ENCODE results near the gene NUTM1. TPM values are rescaled to one million over a fixed set of nuclear protein-coding genes. Genes with fewer than 3 reads are reported as not detected.
"Not testable (repeated sequence)": the region's sequence is repeated elsewhere in the genome, so short reads cannot be mapped to it uniquely, and the experiment has no call there.

Gene NUTM1
- polyA plus RNA-seq, 3 donors = not detected

GRCh38 chr15:34336231-34336990, 6.7 kb upstream of the NUTM1 start:
- no peak overlapping the region for H3K27ac ChIP-seq (ENCODE audit: low read depth, low read length)
- WGBS, 3 donors = 77 to 79% (median 77%) methylated on average over 16 of the region's 16 CpGs

GRCh38 chr15:34336991-34337556, 6.0 kb upstream of the NUTM1 start:
- 1 to 2% (median 2%) methylated on average over 25 to 26 of the region's 26 CpGs for WGBS, 3 donors
- H3K27ac ChIP-seq (ENCODE audit: low read depth, low read length) = peak overlapping the region; percentile 47

- H3K27ac ChIP-seq (ENCODE audit: low read depth, low read length) = peak within 1 kb of the TSS; percentile 47
- 0 to 1% (median 1%) methylated on average over 72 to 78 of the region's 78 CpGs for WGBS, 3 donors
Measured at GRCh38 chr15:34337557-34338306, 5.4 kb upstream of the NUTM1 start, which contains the start of gene SLC12A6. TSS of gene SLC12A6 (minus strand) at chr15:34337781. CDS start at chr15:34336680, 1,101 bp downstream.

- 71 to 82% (median 77%) methylated on average over 16 of the region's 16 CpGs for WGBS, 3 donors
- H3K27ac ChIP-seq (ENCODE audit: low read depth, low read length) = no peak overlapping the region
Measured at GRCh38 chr15:34338347-34338746, 4.8 kb upstream of the NUTM1 start.

- no peak overlapping the region for H3K27ac ChIP-seq (ENCODE audit: low read depth, low read length)
- WGBS, 3 donors = 95 to 99% (median 95%) methylated on average over 3 of the region's 3 CpGs
Measured at GRCh38 chr15:34339946-34340345, 3.2 kb upstream of the NUTM1 start.

- 87 to 94% (median 90%) methylated on average over 15 of the region's 15 CpGs for whole genome bisulfite sequencing, 3 donors
- H3K27ac ChIP-seq (ENCODE audit: low read depth, low read length) = no peak overlapping the region
Measured at GRCh38 chr15:34341381-34342212, 1.5 kb upstream of the NUTM1 start.

GRCh38 chr15:34342213-34342736, 840 bp upstream of the NUTM1 start:
- H3K27ac ChIP-seq (ENCODE audit: low read depth, low read length) = not testable (repeated sequence)
- 37 to 41% (median 38%) methylated on average over 26 of the region's 26 CpGs for whole genome bisulfite sequencing, 3 donors

- 76 to 80% (median 77%) methylated on average over 13 of the region's 13 CpGs for WGBS, 3 donors
- no peak overlapping the region for H3K27ac ChIP-seq (ENCODE audit: low read depth, low read length)
Measured at GRCh38 chr15:34347951-34348638, 5.0 kb downstream of the NUTM1 start.

- WGBS, 3 donors = 48 to 74% (median 67%) methylated on average over 1 of the region's 1 CpG
- no peak overlapping the region for H3K27ac ChIP-seq (ENCODE audit: low read depth, low read length)
Measured at GRCh38 chr15:34348735-34349300, 5.7 kb downstream of the NUTM1 start.

- 80 to 88% (median 81%) methylated on average over 4 of the region's 4 CpGs for WGBS, 3 donors
- no peak overlapping the region for H3K27ac ChIP-seq (ENCODE audit: low read depth, low read length)
Measured at GRCh38 chr15:34349769-34350168, 6.7 kb downstream of the NUTM1 start.

- H3K27ac ChIP-seq (ENCODE audit: low read depth, low read length) = not testable (repeated sequence)
- WGBS, 3 donors = 92 to 97% (median 93%) methylated on average over 12 of the region's 12 CpGs
Measured at GRCh38 chr15:34352996-34353395, 9.9 kb downstream of the NUTM1 start.

- H3K27ac ChIP-seq (ENCODE audit: low read depth, low read length) = no peak overlapping the region
- WGBS, 3 donors = 72 to 81% (median 77%) methylated on average over 2 of the region's 2 CpGs
Measured at GRCh38 chr15:34353627-34354026, 10.5 kb downstream of the NUTM1 start.

- no peak overlapping the region for H3K27ac ChIP-seq (ENCODE audit: low read depth, low read length)
- 91 to 93% (median 93%) methylated on average over 7 of the region's 7 CpGs for whole genome bisulfite sequencing, 3 donors
Measured at GRCh38 chr15:34354286-34354685, 11.2 kb downstream of the NUTM1 start.

- WGBS, 3 donors = 86 to 89% (median 88%) methylated on average over 9 of the region's 9 CpGs
- H3K27ac ChIP-seq (ENCODE audit: low read depth, low read length) = no peak overlapping the region
Measured at GRCh38 chr15:34355241-34355640, 12.1 kb downstream of the NUTM1 start.

- WGBS, 3 donors = 80 to 85% (median 82%) methylated on average over 1 of the region's 1 CpG
- H3K27ac ChIP-seq (ENCODE audit: low read depth, low read length) = no peak overlapping the region
Measured at GRCh38 chr15:34357653-34358052, 14.5 kb downstream of the NUTM1 start.

GRCh38 chr15:34358367-34358766, 15.3 kb downstream of the NUTM1 start:
- WGBS, 3 donors = 67 to 82% (median 81%) methylated on average over 3 of the region's 3 CpGs
- H3K27ac ChIP-seq (ENCODE audit: low read depth, low read length) = no peak overlapping the region

GRCh38 chr15:34358948-34359347, 15.8 kb downstream of the NUTM1 start:
- H3K27ac ChIP-seq (ENCODE audit: low read depth, low read length) = no peak overlapping the region
- 96 to 97% (median 97%) methylated on average over 4 of the region's 4 CpGs for WGBS, 3 donors

Measured in adipose tissue (tissue), 3 donors.